GM23338 (cell line): ENCODE data around the gene KRT3. TPM values are rescaled to one million over a fixed set of nuclear protein-coding genes. Genes with fewer than 3 reads are reported as not detected.

Experiments
- ATAC-seq: fragments of 200-7000 bp; cut with Tn5 transposase; 3 replicates; pipeline ENCODE4 v1.9.1; 2020
- DNase-seq: peaks from one replicate; pipeline ENCODE4 v3.0.0-alpha.2; 2015; ENCODE audit warnings: low spot score
- H2AFZ ChIP-seq: fragments of 200-600 bp; sonication (generic); 2 replicates; pipeline ENCODE4 v1.8.0; 2016; ENCODE audit warnings: antibody characterized with exemption, mild to moderate bottlenecking, moderate library complexity
- H3F3A ChIP-seq: fragments of 200-600 bp; sonication (generic); replicated peaks from 2 replicates; pipeline ENCODE4 v1.8.0; 2017; ENCODE audit warnings: antibody characterized with exemption, mixed run types, low read depth
- H3K27ac ChIP-seq: fragments of 200-600 bp; sonication (generic); 2 replicates; pipeline ENCODE4 v1.6.1; 2016; ENCODE audit warnings: low read depth
- H3K27me3 ChIP-seq: fragments of 200-600 bp; sonication (generic); 2 replicates; pipeline ENCODE4 v1.8.0; 2016; ENCODE audit warnings: mild to moderate bottlenecking, mixed run types, moderate library complexity; ENCODE audit not compliant: insufficient read depth
- H3K36me3 ChIP-seq: fragments of 200-600 bp; sonication (generic); 2 replicates; pipeline ENCODE4 v1.8.0; 2016; ENCODE audit warnings: mild to moderate bottlenecking; ENCODE audit not compliant: insufficient read depth
- H3K4me1 ChIP-seq: fragments of 200-600 bp; sonication (generic); 2 replicates; pipeline ENCODE4 v1.8.0; 2016; ENCODE audit warnings: mild to moderate bottlenecking, moderate library complexity; ENCODE audit not compliant: insufficient read depth
- H3K4me2 ChIP-seq: fragments of 200-600 bp; sonication (generic); 2 replicates; pipeline ENCODE4 v1.7.1; 2017; ENCODE audit warnings: mixed run types
- H3K4me3 ChIP-seq: fragments of 200-600 bp; sonication (generic); 2 replicates; pipeline ENCODE4 v1.6.1; 2016; ENCODE audit warnings: mixed run types
- H3K79me2 ChIP-seq: fragments of 200-600 bp; sonication (generic); replicated peaks from 2 replicates; pipeline ENCODE4 v1.8.0; 2017; ENCODE audit warnings: mild to moderate bottlenecking; ENCODE audit not compliant: insufficient read depth
- H3K9me2 ChIP-seq: fragments of 200-600 bp; sonication (generic); 2 replicates; pipeline ENCODE4 v1.8.0; 2017; ENCODE audit not compliant: insufficient read depth
- H4K20me1 ChIP-seq: fragments of 200-600 bp; sonication (generic); replicated peaks from 2 replicates; pipeline ENCODE4 v1.8.0; 2017; ENCODE audit warnings: mild to moderate bottlenecking; ENCODE audit not compliant: insufficient read depth
- H3K27ac Mint-ChIP-seq: 2 replicates; pipeline ENCODE4 v1.8.0; 2020; ENCODE audit warnings: inconsistent platforms, mild to moderate bottlenecking, moderate library complexity, mixed read lengths
- H3K27me3 Mint-ChIP-seq: 3 replicates; pipeline ENCODE4 v1.8.0; 2022; ENCODE audit warnings: low read depth, mild to moderate bottlenecking, moderate library complexity, mixed read lengths, inconsistent platforms; ENCODE audit not compliant: insufficient read depth, poor library complexity
- H3K36me3 Mint-ChIP-seq: 3 replicates; pipeline ENCODE4 v1.8.0; 2021; ENCODE audit warnings: low read depth, mild to moderate bottlenecking, inconsistent platforms, moderate library complexity, mixed read lengths
- H3K4me1 Mint-ChIP-seq: 3 replicates; pipeline ENCODE4 v1.8.0; 2020; ENCODE audit warnings: mild to moderate bottlenecking, inconsistent platforms, mixed read lengths
- H3K4me3 Mint-ChIP-seq: 3 replicates; pipeline ENCODE4 v1.8.0; 2021; ENCODE audit warnings: moderate library complexity, mild to moderate bottlenecking, inconsistent platforms, mixed read lengths
- H3K9me3 Mint-ChIP-seq: 3 replicates; pipeline ENCODE4 v1.8.0; 2020; ENCODE audit warnings: moderate library complexity, mild to moderate bottlenecking, inconsistent platforms, mixed read lengths
- EZH2 ChIP-seq: fragments of 200-600 bp; sonication (generic); IDR thresholded peaks from one replicate; pipeline ENCODE4 v1.8.0; 2017; ENCODE audit warnings: antibody characterized with exemption, mild to moderate bottlenecking, low read depth; ENCODE audit not compliant: unreplicated experiment
- EZH2phosphoT487 ChIP-seq: fragments of 200-600 bp; sonication (generic); IDR thresholded peaks from one replicate; pipeline ENCODE4 v1.8.1; 2018; ENCODE audit warnings: antibody characterized with exemption; ENCODE audit not compliant: unreplicated experiment
- JUNB ChIP-seq: IDR thresholded peaks from one replicate; pipeline ENCODE4 v1.6.1; 2016; ENCODE audit warnings: antibody characterized with exemption; ENCODE audit not compliant: unreplicated experiment
- NANOG ChIP-seq: IDR thresholded peaks from 2 replicates; pipeline ENCODE4 v1.6.1; 2016; ENCODE audit warnings: antibody characterized with exemption, borderline replicate concordance
- POLR2AphosphoS5 ChIP-seq: IDR thresholded peaks from 2 replicates; pipeline ENCODE4 v1.6.1; 2016; ENCODE audit warnings: antibody characterized with exemption, low read depth
- STAT1 ChIP-seq: IDR thresholded peaks from one replicate; pipeline ENCODE4 v1.6.1; 2016; ENCODE audit warnings: antibody characterized with exemption; ENCODE audit not compliant: unreplicated experiment
- ZNF114 ChIP-seq: fragments of 250-450 bp; sonication (Bioruptor Pico); IDR thresholded peaks from 2 replicates; pipeline ENCODE4 v1.5.0; 2020; ENCODE audit warnings: mild to moderate bottlenecking, moderate library complexity
- ZNF331 ChIP-seq: fragments of 250-450 bp; sonication (Bioruptor Pico); IDR thresholded peaks from 2 replicates; pipeline ENCODE4 v1.5.0; 2020; ENCODE audit warnings: low read depth, mild to moderate bottlenecking, moderate library complexity
- polyA plus RNA-seq: library from polyadenylated mRNA; unstranded; fragments of >200 nt; fragmentation: Nextera tagmentation; extraction: Ambion mirVana; gene quantifications from 2 replicates; pipeline ENCODE4 v1.2.1, GENCODE V29; 2016
- total RNA-seq: library from RNA; depleted of rRNA; stranded (reverse); fragments of >200 nt; shearing (Covaris generic); gene quantifications from 2 replicates; pipeline ENCODE4 v1.2.3, GENCODE V29; 2014
- TF ChIP-seq, protein P1 (sequence below): IDR thresholded peaks from one replicate; pipeline ENCODE4 v1.6.1; 2018; ENCODE audit warnings: antibody characterized with exemption; ENCODE audit not compliant: unreplicated experiment
- TF ChIP-seq, protein P2 (sequence below): fragments of 250-450 bp; sonication (Bioruptor Pico); IDR thresholded peaks from 2 replicates; pipeline ENCODE4 v1.5.0; 2020; ENCODE audit warnings: mild to moderate bottlenecking, moderate library complexity
- TF ChIP-seq, protein P3 (sequence below), 2 experiments: fragments of 200-600 bp in 1 of 2; sonication (generic) in 1 of 2; conservative IDR thresholded peaks; 2 replicates each; pipeline versions ENCODE4 v1.5.1 to v1.6.1; 2016 to 2017; ENCODE audit warnings: antibody characterized with exemption in 2 of 2, low read depth in 2 of 2, mild to moderate bottlenecking in 2 of 2, moderate library complexity in 1 of 2

The KRT3 gene
- total and polyA plus RNA-seq, 2 experiments from 2014 or later: not detected

DNA sequence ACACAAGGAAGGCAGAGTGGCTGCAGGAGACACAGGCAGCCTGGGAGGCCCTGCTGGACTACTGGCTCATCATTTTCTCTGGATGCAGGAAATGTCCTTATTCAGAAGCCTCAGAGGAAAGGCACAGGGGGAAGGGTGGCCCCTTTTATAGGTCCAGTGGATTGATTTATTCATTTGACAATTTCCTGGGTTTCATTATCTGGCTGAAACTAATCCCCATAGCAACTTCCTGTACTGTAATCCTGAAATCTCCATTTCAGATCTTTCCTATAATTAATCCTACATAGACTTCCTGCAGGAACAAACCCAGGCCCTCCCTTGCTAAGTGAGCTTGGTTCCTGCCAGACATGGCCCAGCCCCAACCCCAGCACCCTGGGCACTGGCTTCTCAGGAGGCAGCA, 41.8 kb downstream of the KRT3 start (continued):
- TF ChIP-seq, protein P1, sequence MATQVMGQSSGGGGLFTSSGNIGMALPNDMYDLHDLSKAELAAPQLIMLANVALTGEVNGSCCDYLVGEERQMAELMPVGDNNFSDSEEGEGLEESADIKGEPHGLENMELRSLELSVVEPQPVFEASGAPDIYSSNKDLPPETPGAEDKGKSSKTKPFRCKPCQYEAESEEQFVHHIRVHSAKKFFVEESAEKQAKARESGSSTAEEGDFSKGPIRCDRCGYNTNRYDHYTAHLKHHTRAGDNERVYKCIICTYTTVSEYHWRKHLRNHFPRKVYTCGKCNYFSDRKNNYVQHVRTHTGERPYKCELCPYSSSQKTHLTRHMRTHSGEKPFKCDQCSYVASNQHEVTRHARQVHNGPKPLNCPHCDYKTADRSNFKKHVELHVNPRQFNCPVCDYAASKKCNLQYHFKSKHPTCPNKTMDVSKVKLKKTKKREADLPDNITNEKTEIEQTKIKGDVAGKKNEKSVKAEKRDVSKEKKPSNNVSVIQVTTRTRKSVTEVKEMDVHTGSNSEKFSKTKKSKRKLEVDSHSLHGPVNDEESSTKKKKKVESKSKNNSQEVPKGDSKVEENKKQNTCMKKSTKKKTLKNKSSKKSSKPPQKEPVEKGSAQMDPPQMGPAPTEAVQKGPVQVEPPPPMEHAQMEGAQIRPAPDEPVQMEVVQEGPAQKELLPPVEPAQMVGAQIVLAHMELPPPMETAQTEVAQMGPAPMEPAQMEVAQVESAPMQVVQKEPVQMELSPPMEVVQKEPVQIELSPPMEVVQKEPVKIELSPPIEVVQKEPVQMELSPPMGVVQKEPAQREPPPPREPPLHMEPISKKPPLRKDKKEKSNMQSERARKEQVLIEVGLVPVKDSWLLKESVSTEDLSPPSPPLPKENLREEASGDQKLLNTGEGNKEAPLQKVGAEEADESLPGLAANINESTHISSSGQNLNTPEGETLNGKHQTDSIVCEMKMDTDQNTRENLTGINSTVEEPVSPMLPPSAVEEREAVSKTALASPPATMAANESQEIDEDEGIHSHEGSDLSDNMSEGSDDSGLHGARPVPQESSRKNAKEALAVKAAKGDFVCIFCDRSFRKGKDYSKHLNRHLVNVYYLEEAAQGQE: no peak
- no peak for TF ChIP-seq EZH2
- no peak for TF ChIP-seq ZNF114 (CRISPR knock-in tag)
- no peak for TF ChIP-seq STAT1
- no peak for TF ChIP-seq NANOG

DNA sequence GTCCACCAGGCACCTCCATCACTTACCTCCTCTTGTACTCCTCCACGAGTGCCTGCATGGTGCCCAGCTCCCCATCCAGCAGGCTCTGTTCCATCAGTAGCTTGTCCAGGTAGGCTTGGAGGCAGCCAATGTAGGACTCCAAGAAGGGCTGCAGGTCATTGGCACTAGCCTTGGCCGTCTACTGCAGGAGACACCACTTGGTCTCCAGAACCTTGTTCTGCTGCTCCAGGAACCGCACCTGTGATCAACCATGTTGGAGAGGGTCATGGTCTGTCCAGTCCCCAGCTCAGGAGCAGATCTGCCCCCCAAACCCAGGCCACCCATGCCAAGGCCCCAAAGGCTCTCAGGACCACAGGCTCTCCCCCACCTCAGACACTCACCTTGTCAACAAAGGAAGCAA, 42.6 kb downstream of the KRT3 start:
- H3K36me3 ChIP-seq: no peaks in the 10 kb centered on the region
- H3F3A ChIP-seq: no peaks in the 10 kb centered on the region
- H3K4me1 ChIP-seq: no peaks in the 10 kb centered on the region
- H3K4me2 ChIP-seq: no peak overlapping the region
- H3K4me3 ChIP-seq: no peak overlapping the region
- Mint-ChIP-seq H3K27me3 (no peaks in the 10 kb centered on the region), H3K27ac (no peak overlapping the region), H3K9me3 (no peaks in the 10 kb centered on the region), H3K36me3 (no peaks in the 10 kb centered on the region), H3K4me1 (no peaks in the 10 kb centered on the region), H3K4me3 (no peak overlapping the region)
- no peak overlapping the region for H3K27ac ChIP-seq
- TF ChIP-seq EZH2phosphoT487: no peak
- TF ChIP-seq POLR2AphosphoS5: no peak
- no peak for TF ChIP-seq NANOG
- no peak for TF ChIP-seq JUNB
- TF ChIP-seq, protein P2, sequence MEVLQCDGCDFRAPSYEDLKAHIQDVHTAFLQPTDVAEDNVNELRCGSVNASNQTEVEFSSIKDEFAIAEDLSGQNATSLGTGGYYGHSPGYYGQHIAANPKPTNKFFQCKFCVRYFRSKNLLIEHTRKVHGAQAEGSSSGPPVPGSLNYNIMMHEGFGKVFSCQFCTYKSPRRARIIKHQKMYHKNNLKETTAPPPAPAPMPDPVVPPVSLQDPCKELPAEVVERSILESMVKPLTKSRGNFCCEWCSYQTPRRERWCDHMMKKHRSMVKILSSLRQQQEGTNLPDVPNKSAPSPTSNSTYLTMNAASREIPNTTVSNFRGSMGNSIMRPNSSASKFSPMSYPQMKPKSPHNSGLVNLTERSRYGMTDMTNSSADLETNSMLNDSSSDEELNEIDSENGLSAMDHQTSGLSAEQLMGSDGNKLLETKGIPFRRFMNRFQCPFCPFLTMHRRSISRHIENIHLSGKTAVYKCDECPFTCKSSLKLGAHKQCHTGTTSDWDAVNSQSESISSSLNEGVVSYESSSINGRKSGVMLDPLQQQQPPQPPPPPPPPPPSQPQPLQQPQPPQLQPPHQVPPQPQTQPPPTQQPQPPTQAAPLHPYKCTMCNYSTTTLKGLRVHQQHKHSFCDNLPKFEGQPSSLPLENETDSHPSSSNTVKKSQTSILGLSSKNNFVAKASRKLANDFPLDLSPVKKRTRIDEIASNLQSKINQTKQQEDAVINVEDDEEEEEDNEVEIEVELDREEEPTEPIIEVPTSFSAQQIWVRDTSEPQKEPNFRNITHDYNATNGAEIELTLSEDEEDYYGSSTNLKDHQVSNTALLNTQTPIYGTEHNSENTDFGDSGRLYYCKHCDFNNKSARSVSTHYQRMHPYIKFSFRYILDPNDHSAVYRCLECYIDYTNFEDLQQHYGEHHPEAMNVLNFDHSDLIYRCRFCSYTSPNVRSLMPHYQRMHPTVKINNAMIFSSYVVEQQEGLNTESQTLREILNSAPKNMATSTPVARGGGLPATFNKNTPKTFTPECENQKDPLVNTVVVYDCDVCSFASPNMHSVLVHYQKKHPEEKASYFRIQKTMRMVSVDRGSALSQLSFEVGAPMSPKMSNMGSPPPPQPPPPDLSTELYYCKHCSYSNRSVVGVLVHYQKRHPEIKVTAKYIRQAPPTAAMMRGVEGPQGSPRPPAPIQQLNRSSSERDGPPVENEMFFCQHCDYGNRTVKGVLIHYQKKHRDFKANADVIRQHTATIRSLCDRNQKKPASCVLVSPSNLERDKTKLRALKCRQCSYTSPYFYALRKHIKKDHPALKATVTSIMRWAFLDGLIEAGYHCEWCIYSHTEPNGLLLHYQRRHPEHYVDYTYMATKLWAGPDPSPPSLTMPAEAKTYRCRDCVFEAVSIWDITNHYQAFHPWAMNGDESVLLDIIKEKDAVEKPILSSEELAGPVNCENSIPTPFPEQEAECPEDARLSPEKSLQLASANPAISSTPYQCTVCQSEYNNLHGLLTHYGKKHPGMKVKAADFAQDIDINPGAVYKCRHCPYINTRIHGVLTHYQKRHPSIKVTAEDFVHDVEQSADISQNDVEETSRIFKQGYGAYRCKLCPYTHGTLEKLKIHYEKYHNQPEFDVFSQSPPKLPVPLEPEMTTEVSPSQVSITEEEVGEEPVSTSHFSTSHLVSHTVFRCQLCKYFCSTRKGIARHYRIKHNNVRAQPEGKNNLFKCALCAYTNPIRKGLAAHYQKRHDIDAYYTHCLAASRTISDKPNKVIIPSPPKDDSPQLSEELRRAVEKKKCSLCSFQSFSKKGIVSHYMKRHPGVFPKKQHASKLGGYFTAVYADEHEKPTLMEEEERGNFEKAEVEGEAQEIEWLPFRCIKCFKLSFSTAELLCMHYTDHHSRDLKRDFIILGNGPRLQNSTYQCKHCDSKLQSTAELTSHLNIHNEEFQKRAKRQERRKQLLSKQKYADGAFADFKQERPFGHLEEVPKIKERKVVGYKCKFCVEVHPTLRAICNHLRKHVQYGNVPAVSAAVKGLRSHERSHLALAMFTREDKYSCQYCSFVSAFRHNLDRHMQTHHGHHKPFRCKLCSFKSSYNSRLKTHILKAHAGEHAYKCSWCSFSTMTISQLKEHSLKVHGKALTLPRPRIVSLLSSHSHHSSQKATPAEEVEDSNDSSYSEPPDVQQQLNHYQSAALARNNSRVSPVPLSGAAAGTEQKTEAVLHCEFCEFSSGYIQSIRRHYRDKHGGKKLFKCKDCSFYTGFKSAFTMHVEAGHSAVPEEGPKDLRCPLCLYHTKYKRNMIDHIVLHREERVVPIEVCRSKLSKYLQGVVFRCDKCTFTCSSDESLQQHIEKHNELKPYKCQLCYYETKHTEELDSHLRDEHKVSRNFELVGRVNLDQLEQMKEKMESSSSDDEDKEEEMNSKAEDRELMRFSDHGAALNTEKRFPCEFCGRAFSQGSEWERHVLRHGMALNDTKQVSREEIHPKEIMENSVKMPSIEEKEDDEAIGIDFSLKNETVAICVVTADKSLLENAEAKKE (CRISPR knock-in tag): no peak
- TF ChIP-seq, protein P3, sequence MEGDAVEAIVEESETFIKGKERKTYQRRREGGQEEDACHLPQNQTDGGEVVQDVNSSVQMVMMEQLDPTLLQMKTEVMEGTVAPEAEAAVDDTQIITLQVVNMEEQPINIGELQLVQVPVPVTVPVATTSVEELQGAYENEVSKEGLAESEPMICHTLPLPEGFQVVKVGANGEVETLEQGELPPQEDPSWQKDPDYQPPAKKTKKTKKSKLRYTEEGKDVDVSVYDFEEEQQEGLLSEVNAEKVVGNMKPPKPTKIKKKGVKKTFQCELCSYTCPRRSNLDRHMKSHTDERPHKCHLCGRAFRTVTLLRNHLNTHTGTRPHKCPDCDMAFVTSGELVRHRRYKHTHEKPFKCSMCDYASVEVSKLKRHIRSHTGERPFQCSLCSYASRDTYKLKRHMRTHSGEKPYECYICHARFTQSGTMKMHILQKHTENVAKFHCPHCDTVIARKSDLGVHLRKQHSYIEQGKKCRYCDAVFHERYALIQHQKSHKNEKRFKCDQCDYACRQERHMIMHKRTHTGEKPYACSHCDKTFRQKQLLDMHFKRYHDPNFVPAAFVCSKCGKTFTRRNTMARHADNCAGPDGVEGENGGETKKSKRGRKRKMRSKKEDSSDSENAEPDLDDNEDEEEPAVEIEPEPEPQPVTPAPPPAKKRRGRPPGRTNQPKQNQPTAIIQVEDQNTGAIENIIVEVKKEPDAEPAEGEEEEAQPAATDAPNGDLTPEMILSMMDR (conservative IDR thresholded peaks at IDR 0.05; ENCODE audit: low read depth in 2 of 2): no peak
- TF ChIP-seq ZNF331 (CRISPR knock-in tag): no peak
- TF ChIP-seq ZNF114 (CRISPR knock-in tag): no peak
- TF ChIP-seq STAT1: no peak
- ATAC-seq (no peak), DNase-seq (no peak)
- H4K20me1 ChIP-seq: no peaks in the 10 kb centered on the region
- H3K27me3 ChIP-seq: no peaks in the 10 kb centered on the region
- H3K9me2 ChIP-seq: 0 out of 2 replicates have a peak, but pooled peaks cover 5% of the 10 kb centered on the region
- H3K79me2 ChIP-seq: no peaks in the 10 kb centered on the region
- H2AFZ ChIP-seq: no peak overlapping the region
